LNCaP clone FGC (cell line): ENCODE data around the gene RABGGTA.

Source experiments
- DNase-seq: peaks from one replicate; pipeline ENCODE4 v3.0.0-alpha.2; 2011; ENCODE audit warnings: low read depth
- H3K4me3 ChIP-seq: 2 replicates; pipeline ENCODE4 v1.5.1; 2011; ENCODE audit warnings: mild to moderate bottlenecking, low read depth, low read length, control low read depth
- TF ChIP-seq, protein P1 (sequence below): IDR thresholded peaks from 2 replicates; pipeline ENCODE4 v1.5.1; 2012; ENCODE audit warnings: mild to moderate bottlenecking; ENCODE audit not compliant: control insufficient read depth, insufficient read depth; ENCODE audit errors: extremely low read depth

Gene RABGGTA

DNA sequence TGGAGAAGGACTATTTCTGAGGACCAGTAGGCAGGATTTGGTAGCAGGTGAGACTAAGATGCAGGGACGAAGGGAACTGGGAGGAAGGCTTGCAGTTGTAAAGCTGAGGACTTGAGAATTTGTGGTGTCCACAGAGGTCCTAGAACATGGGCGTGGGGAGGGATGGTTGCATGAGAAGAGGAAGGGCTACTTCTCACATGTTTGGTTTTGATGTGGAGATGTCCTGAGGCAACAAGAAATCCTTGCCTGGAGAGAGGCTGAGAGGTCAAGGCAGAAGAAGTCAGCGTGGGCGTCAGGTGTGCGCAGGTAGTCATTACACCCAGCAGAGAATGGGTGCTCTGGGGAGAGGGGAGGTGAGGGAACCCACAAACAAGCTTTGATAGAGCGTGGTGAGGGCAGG lies 5.7 kb upstream of the RABGGTA start:
- TF ChIP-seq, protein P1, sequence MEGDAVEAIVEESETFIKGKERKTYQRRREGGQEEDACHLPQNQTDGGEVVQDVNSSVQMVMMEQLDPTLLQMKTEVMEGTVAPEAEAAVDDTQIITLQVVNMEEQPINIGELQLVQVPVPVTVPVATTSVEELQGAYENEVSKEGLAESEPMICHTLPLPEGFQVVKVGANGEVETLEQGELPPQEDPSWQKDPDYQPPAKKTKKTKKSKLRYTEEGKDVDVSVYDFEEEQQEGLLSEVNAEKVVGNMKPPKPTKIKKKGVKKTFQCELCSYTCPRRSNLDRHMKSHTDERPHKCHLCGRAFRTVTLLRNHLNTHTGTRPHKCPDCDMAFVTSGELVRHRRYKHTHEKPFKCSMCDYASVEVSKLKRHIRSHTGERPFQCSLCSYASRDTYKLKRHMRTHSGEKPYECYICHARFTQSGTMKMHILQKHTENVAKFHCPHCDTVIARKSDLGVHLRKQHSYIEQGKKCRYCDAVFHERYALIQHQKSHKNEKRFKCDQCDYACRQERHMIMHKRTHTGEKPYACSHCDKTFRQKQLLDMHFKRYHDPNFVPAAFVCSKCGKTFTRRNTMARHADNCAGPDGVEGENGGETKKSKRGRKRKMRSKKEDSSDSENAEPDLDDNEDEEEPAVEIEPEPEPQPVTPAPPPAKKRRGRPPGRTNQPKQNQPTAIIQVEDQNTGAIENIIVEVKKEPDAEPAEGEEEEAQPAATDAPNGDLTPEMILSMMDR = no peak
- DNase-seq = no peak
- no peak overlapping the region for H3K4me3 ChIP-seq

DNA sequence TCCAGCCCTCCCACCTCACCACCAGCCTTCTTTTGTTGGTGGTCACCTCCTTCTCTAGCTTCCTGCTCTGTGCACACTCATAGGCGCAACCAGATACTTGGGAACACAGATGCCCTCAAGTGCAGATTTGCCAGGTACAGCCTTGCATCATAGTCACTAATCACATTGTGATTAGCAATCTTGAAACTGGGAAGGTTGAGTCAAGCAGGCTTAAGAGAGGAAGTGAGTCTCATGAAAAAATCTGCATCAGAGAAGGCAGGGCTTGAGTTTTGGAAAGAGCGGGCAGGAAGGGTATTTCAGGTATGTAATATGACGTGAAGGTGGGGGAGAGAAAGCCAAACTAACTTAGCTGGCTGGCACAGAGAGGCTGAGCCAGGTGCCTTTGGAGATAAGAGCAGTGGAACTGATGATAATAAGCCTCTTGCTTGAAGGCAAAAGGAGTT lies 2.7 kb upstream of the RABGGTA start:
- no peak overlapping the region for H3K4me3 ChIP-seq
- TF ChIP-seq, protein P1 = no peak
- no peak for DNase-seq

GRCh38 chr14:24273422-24273998 lies 2.1 kb upstream of the RABGGTA start:
- TF ChIP-seq, protein P1 = peak; percentile 43
- peak; percentile 30 for DNase-seq
- no peak overlapping the region for H3K4me3 ChIP-seq

GRCh38 chr14:24272467-24272866 lies 1.1 kb upstream of the RABGGTA start:
- TF ChIP-seq, protein P1 = no peak
- H3K4me3 ChIP-seq = no peak overlapping the region
- no peak for DNase-seq

- TF ChIP-seq, protein P1 = no peak
Observed at GRCh38 chr14:24271834-24272263, 452 bp upstream of the RABGGTA start.

DNA sequence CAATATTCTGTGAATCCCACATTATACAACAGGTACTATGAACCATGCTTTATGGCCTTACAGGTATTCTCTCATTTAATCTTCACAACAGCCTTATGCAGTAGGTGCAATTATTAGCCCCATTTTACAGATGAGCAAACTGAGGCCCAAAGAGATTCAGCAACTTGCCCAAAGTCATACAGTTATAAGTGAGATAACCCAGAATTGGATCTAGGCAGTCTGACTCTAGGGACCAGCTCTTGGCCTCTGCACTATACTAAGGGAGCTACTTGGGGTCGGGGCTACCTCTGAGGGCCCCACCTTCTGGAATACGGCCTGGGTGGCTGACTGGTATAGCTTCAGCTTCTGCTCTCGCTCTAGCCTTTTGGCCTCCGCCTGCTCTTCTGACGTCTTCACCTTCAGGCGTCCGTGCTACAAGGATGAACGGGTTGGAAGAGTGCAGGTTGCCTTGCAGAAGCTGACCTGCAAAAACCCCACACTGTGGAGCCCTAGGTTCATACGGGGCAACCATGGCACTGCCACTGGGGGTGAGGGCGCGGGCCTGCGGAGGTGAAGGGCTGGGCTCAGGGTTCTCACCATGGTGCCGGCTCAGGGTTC lies 762 bp downstream of the RABGGTA start:
- peak overlapping the region; percentile 89 for H3K4me3 ChIP-seq
- DNase-seq = no peak
- TF ChIP-seq, protein P1 = no peak

More at GRCh38 chr14:24271834-24272263, 452 bp upstream of the RABGGTA start:
- no peak for DNase-seq
- peak overlapping the region; percentile 89 for H3K4me3 ChIP-seq
